Right atrium auricular region (tissue), 2 donors: ENCODE data around the gene RNF212B. TPM values are rescaled to one million over a fixed set of nuclear protein-coding genes. Genes with fewer than 3 reads are reported as not detected.
"Not testable (repeated sequence)": the region's sequence is repeated elsewhere in the genome, so short reads cannot be mapped to it uniquely, and the experiment has no call there.

Source experiments
- DNase-seq: peaks from one replicate; pipeline ENCODE4 v3.0.0-alpha.2; 2019; ENCODE audit warnings: low spot score
- H3K27ac ChIP-seq, 2 donors: fragments of 200-600 bp; sonication (generic); 1 replicate in 1 of 2; 2 replicates in 1 of 2; pipeline ENCODE4 v1.5.1; 2016 to 2019
- H3K27me3 ChIP-seq, 2 donors: fragments of 200-600 bp; sonication (generic); one replicate each; pipeline versions ENCODE4 v1.5.1 to v1.6.0; 2017 to 2019
- H3K36me3 ChIP-seq: fragments of 200-600 bp; sonication (generic); one replicate; pipeline ENCODE4 v1.5.1; 2016
- H3K4me1 ChIP-seq, 2 donors: fragments of 200-600 bp; sonication (generic); one replicate each; pipeline versions ENCODE4 v1.5.1 to v1.6.0; 2017 to 2019
- H3K4me3 ChIP-seq, 2 donors: fragments of 200-600 bp; sonication (generic); 1 replicate in 1 of 2; 2 replicates in 1 of 2; pipeline ENCODE4 v1.5.1; 2017 to 2019; ENCODE audit warnings: mild to moderate bottlenecking in 1 of 2, moderate library complexity in 1 of 2
- H3K9me3 ChIP-seq, 2 donors: fragments of 200-600 bp; sonication (generic); one replicate each; pipeline ENCODE4 v1.5.1; 2019
- CTCF ChIP-seq, 2 donors: fragments of 200-600 bp; sonication (generic); IDR thresholded peaks; one replicate each; pipeline ENCODE4 v1.5.1; 2019; ENCODE audit warnings: antibody characterized with exemption in 2 of 2
- total RNA-seq, 2 donors: library from RNA; depleted of rRNA; stranded (reverse); fragments of >200 nt; gene quantifications; one replicate each; pipeline ENCODE4 v1.1.0, GENCODE V29; 2016

RNF212B gene
- total RNA-seq, 2 donors from 2014 or later: not detected

- Histone ChIP-seq H3K9me3 (peaks cover 0 to 10% of the 10 kb centered on the region in 2 donors), H3K4me1 (no peaks in the 10 kb centered on the region), H3K27ac (no peak overlapping the region), H3K36me3 (no peaks in the 10 kb centered on the region), H3K27me3 (no peaks in the 10 kb centered on the region), H3K4me3 (no peak overlapping the region)
- DNase-seq: no peak
- no peak for TF ChIP-seq CTCF (IDR thresholded peaks at IDR 0.05)
Observed at GRCh38 chr14:23217032-23218020, 20.4 kb upstream of the RNF212B start.

- TF ChIP-seq CTCF (IDR thresholded peaks at IDR 0.05): no peak
- no peaks in the 10 kb centered on the region for H3K36me3 ChIP-seq
- no peak overlapping the region for H3K27ac ChIP-seq
- no peaks in the 10 kb centered on the region for H3K4me1 ChIP-seq
- no peaks in the 10 kb centered on the region for H3K27me3 ChIP-seq
- H3K9me3 ChIP-seq: peaks cover 0 to 10% of the 10 kb centered on the region in 2 donors
- no peak for DNase-seq
- no peak overlapping the region for H3K4me3 ChIP-seq
Observed at GRCh38 chr14:23219075-23219474, 18.7 kb upstream of the RNF212B start.

GRCh38 chr14:23224958-23225357 lies 12.8 kb upstream of the RNF212B start:
- H3K36me3 ChIP-seq, H3K27me3 ChIP-seq, H3K4me1 ChIP-seq, H3K9me3 ChIP-seq, H3K4me3 ChIP-seq, H3K27ac ChIP-seq, DNase-seq: not testable (repeated sequence)

DNA sequence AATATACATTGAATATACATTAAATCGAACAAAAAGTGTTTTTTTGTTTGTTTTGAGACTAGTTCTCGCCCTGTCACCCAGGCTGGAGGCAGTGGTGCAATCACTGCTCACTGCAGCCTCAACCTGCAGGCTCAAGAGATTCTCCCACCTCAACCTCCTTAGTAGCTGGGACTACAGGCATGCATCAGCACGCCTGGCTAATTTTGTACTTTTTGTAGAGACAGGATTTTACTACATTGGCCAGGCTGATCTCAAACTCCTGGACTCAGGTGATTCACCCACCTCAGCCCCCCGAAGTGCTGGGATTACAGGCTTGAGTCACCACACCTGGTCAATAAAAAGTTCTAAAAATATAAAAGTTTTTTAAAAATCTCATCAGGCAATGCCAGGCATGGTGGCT lies 10.2 kb upstream of the RNF212B start:
- H3K4me3 ChIP-seq: no peak overlapping the region
- H3K27ac ChIP-seq: no peak overlapping the region
- H3K36me3 ChIP-seq: no peaks in the 10 kb centered on the region
- H3K27me3 ChIP-seq: no peaks in the 10 kb centered on the region
- TF ChIP-seq CTCF (IDR thresholded peaks at IDR 0.05): no peak
- H3K4me1 ChIP-seq: no peaks in the 10 kb centered on the region
- H3K9me3 ChIP-seq: no peaks in the 10 kb centered on the region
- DNase-seq: no peak

GRCh38 chr14:23228812-23229211 lies 8.9 kb upstream of the RNF212B start:
- Histone ChIP-seq H3K27ac (no peak overlapping the region), H3K4me3 (no peak overlapping the region), H3K36me3 (no peaks in the 10 kb centered on the region), H3K4me1 (no peaks in the 10 kb centered on the region), H3K9me3 (no peaks in the 10 kb centered on the region), H3K27me3 (no peaks in the 10 kb centered on the region)
- DNase-seq: no peak
- no peak for TF ChIP-seq CTCF (IDR thresholded peaks at IDR 0.05)

- H3K4me3 ChIP-seq, H3K27me3 ChIP-seq, DNase-seq, H3K9me3 ChIP-seq, H3K4me1 ChIP-seq, H3K27ac ChIP-seq, H3K36me3 ChIP-seq: not testable (repeated sequence)
Observed at GRCh38 chr14:23232241-23232808, 5.4 kb upstream of the RNF212B start.
